ENCODE results near the gene NDUFA11.
"Not testable (repeated sequence)": the region's sequence is repeated elsewhere in the genome, so short reads cannot be mapped to it uniquely, and the experiment has no call there.

The NDUFA11 gene

GRCh38 chr19:5880196-5880595 is 23.4 kb downstream of the NDUFA11 start:
- H3K36me3 ChIP-seq (ENCODE audit: low read length) = no peaks in the 10 kb centered on the region
- no peaks in the 10 kb centered on the region for H3K27me3 ChIP-seq (ENCODE audit: low read length)
- no peaks in the 10 kb centered on the region for H3K9me3 ChIP-seq (ENCODE audit: insufficient read depth, low read length)
- H3K27ac ChIP-seq (ENCODE audit: low read depth, low read length) = no peak overlapping the region
- H3K9ac ChIP-seq (ENCODE audit: low read length) = no peak overlapping the region
- no peaks in the 10 kb centered on the region for H3F3A ChIP-seq (ENCODE audit: insufficient read depth)
- no peaks in the 10 kb centered on the region for H3K9me2 ChIP-seq (replicated peaks; ENCODE audit: insufficient read depth, low read length)
- H3K4me2 ChIP-seq (ENCODE audit: low read depth, low read length, poor library complexity, severe bottlenecking) = no peak overlapping the region
- H2AFZ ChIP-seq (ENCODE audit: low read depth, low read length, severe bottlenecking) = no peak overlapping the region
- TF ChIP-seq, protein P1, sequence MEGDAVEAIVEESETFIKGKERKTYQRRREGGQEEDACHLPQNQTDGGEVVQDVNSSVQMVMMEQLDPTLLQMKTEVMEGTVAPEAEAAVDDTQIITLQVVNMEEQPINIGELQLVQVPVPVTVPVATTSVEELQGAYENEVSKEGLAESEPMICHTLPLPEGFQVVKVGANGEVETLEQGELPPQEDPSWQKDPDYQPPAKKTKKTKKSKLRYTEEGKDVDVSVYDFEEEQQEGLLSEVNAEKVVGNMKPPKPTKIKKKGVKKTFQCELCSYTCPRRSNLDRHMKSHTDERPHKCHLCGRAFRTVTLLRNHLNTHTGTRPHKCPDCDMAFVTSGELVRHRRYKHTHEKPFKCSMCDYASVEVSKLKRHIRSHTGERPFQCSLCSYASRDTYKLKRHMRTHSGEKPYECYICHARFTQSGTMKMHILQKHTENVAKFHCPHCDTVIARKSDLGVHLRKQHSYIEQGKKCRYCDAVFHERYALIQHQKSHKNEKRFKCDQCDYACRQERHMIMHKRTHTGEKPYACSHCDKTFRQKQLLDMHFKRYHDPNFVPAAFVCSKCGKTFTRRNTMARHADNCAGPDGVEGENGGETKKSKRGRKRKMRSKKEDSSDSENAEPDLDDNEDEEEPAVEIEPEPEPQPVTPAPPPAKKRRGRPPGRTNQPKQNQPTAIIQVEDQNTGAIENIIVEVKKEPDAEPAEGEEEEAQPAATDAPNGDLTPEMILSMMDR (IDR thresholded peaks at IDR 0.05; ENCODE audit: insufficient read depth, low read length, poor library complexity, severe bottlenecking) = no peak
- no peak for TF ChIP-seq EZH2phosphoT487 (conservative IDR thresholded peaks at IDR 0.05; ENCODE audit: low read length)
- H4K20me1 ChIP-seq (ENCODE audit: low read depth, low read length) = no peaks in the 10 kb centered on the region
- H3K79me2 ChIP-seq (ENCODE audit: insufficient read depth, low read length) = no peaks in the 10 kb centered on the region
- H3K4me3 ChIP-seq (ENCODE audit: insufficient read depth, low read length, poor library complexity, severe bottlenecking) = no peak overlapping the region

DNA sequence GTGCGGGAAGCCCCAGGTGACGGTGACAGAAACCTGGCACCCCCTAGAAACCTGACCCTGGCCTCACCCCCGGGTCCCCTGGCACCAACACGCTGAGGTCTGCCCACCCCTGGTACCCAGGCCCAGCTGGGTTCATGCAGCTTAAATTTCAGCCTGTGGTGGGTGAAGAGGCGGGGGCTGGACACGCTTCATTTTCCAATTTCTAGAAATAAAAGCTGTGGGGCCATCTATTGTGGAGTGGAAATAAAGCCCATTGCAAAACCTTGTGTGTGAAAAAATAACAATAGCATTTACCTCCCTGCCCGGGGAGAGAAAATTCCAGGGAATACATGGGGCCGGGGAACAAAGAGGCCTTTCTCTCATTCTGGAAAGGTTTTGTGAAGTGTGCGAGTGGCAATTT is 25.7 kb downstream of the NDUFA11 start:
- Histone ChIP-seq H3K79me2 (ENCODE audit: insufficient read depth, low read length) (no peaks in the 10 kb centered on the region), H3K4me2 (ENCODE audit: low read depth, low read length, poor library complexity, severe bottlenecking) (no peak overlapping the region), H3K9me2 (replicated peaks; ENCODE audit: insufficient read depth, low read length) (no peaks in the 10 kb centered on the region), H3K4me3 (ENCODE audit: insufficient read depth, low read length, poor library complexity, severe bottlenecking) (no peak overlapping the region), H3K9me3 (ENCODE audit: insufficient read depth, low read length) (no peaks in the 10 kb centered on the region), H2AFZ (ENCODE audit: low read depth, low read length, severe bottlenecking) (no peak overlapping the region), H4K20me1 (ENCODE audit: low read depth, low read length) (no peaks in the 10 kb centered on the region), H3K36me3 (ENCODE audit: low read length) (no peaks in the 10 kb centered on the region), H3K27me3 (ENCODE audit: low read length) (no peaks in the 10 kb centered on the region), H3K9ac (ENCODE audit: low read length) (no peak overlapping the region), H3F3A (ENCODE audit: insufficient read depth) (no peaks in the 10 kb centered on the region), H3K27ac (ENCODE audit: low read depth, low read length) (no peak overlapping the region)
- TF ChIP-seq, protein P1 (IDR thresholded peaks at IDR 0.05; ENCODE audit: insufficient read depth, low read length, poor library complexity, severe bottlenecking) = no peak
- no peak for TF ChIP-seq EZH2phosphoT487 (conservative IDR thresholded peaks at IDR 0.05; ENCODE audit: low read length)

DNA sequence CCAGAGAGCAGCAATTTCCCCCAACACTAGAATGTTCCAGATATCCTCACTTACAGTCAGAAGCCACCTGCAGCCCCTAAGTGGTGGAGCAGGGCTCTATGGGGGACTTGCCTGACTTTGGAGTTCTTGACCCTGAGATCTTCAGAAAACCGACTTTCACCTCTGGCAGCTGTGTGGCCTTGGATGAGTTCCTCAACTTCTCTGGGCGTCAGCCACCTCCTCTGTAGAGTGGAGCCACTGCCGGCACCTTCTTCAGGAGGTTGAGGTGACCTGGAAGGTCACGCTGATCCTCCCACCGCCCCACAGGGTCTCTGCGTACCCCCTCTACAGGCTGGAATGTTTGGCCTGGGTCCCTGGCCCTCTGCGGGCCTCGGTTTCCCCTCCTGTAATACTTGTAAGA is 26.2 kb downstream of the NDUFA11 start:
- Histone ChIP-seq H3K4me2 (ENCODE audit: low read depth, low read length, poor library complexity, severe bottlenecking) (no peak overlapping the region), H3K79me2 (ENCODE audit: insufficient read depth, low read length) (no peaks in the 10 kb centered on the region), H3K27me3 (ENCODE audit: low read length) (no peaks in the 10 kb centered on the region), H3F3A (ENCODE audit: insufficient read depth) (no peaks in the 10 kb centered on the region), H3K9me3 (ENCODE audit: insufficient read depth, low read length) (no peaks in the 10 kb centered on the region), H3K9ac (ENCODE audit: low read length) (no peak overlapping the region), H4K20me1 (ENCODE audit: low read depth, low read length) (no peaks in the 10 kb centered on the region), H2AFZ (ENCODE audit: low read depth, low read length, severe bottlenecking) (no peak overlapping the region), H3K27ac (ENCODE audit: low read depth, low read length) (no peak overlapping the region), H3K4me3 (ENCODE audit: insufficient read depth, low read length, poor library complexity, severe bottlenecking) (no peak overlapping the region), H3K36me3 (ENCODE audit: low read length) (no peaks in the 10 kb centered on the region), H3K9me2 (replicated peaks; ENCODE audit: insufficient read depth, low read length) (no peaks in the 10 kb centered on the region)
- no peak for TF ChIP-seq EZH2phosphoT487 (conservative IDR thresholded peaks at IDR 0.05; ENCODE audit: low read length)
- TF ChIP-seq, protein P1 (IDR thresholded peaks at IDR 0.05; ENCODE audit: insufficient read depth, low read length, poor library complexity, severe bottlenecking) = no peak

- H3K9me3 ChIP-seq (ENCODE audit: insufficient read depth, low read length); H3K9ac ChIP-seq (ENCODE audit: low read length); H3K79me2 ChIP-seq (ENCODE audit: insufficient read depth, low read length); H3K27me3 ChIP-seq (ENCODE audit: low read length); H3K9me2 ChIP-seq (replicated peaks; ENCODE audit: insufficient read depth, low read length); H3K36me3 ChIP-seq (ENCODE audit: low read length); H2AFZ ChIP-seq (ENCODE audit: low read depth, low read length, severe bottlenecking); H3K27ac ChIP-seq (ENCODE audit: low read depth, low read length); H3K4me2 ChIP-seq (ENCODE audit: low read depth, low read length, poor library complexity, severe bottlenecking); H3F3A ChIP-seq (ENCODE audit: insufficient read depth); H3K4me3 ChIP-seq (ENCODE audit: insufficient read depth, low read length, poor library complexity, severe bottlenecking); H4K20me1 ChIP-seq (ENCODE audit: low read depth, low read length): not testable (repeated sequence)
These were observed 29.1 kb downstream of the NDUFA11 start for GRCh38 chr19:5874496-5874895.

Data from SU-DHL-6 (cell line).